Omental fat pad (tissue), 4 donors: Measurements from ENCODE around the gene ERGIC1. TPM values are rescaled to one million over a fixed set of nuclear protein-coding genes. Genes with fewer than 3 reads are reported as not detected.

ENCODE experiments used
- ATAC-seq: fragments of 150-250 bp; one replicate; pipeline ENCODE4 v1.9.1; 2016; ENCODE audit warnings: mild to moderate bottlenecking, moderate library complexity; ENCODE audit not compliant: low FRiP score
- DNase-seq: peaks from one replicate; pipeline ENCODE4 v3.0.0-alpha.2; 2019; ENCODE audit warnings: low spot score
- CTCF ChIP-seq, 3 donors: fragments of 450-650 bp; IDR thresholded peaks; one replicate each; pipeline ENCODE4 v1.5.1; 2016 to 2017; ENCODE audit warnings: antibody characterized with exemption in 3 of 3, mild to moderate bottlenecking in 3 of 3, moderate library complexity in 2 of 3
- total RNA-seq, 4 donors: library from RNA; depleted of rRNA; stranded (reverse); fragments of >200 nt; gene quantifications; one replicate each; pipeline ENCODE4 v1.1.0, GENCODE V29; 2016

Gene ERGIC1
- total RNA-seq, 4 donors from 2014 or later = 98.8 to 227 (median 129) TPM

DNA sequence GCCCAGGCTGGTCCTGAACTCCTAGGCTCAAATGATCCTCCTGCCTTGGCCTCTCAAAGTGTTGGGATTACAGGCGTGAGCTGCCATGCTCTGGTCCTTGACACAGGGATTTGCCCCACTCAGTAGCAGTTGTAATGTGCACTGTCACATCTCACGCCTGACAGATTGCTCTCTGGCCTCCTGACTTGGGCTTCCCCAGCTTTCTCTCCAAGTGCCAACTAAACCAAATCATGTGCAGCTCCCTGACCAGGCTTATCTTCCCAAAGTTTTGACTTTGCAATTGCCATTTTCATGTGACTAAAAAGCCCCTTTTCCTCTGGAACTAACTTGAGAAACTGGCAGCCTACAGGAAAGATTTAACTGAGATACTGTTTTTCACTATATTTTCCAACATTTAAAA lies 135.9 kb downstream of the ERGIC1 start:
- TF ChIP-seq CTCF (IDR thresholded peaks at IDR 0.05) = no peak
- ATAC-seq (no peak), DNase-seq (no peak)

DNA sequence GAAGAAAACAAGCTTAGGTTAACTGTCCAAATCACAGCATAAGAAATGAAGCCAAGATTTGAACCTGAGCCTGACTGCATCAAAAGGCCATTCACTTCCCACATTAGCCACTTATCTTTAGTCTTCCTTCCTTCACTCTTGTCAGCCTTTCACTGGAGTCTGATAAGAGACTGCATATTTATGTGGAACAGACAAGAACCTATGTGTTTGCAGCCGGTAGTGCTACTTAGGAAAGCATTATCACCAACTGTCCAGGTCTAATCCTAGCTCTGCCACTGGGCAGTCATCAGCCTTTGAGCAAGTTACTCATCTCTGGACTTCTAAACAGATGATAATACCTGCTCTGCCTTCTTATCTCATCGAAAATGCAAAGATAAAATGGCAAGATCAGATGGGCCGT lies 137.4 kb downstream of the ERGIC1 start:
- no peak for ATAC-seq

GRCh38 chr5:172972552-172972951 lies 138.5 kb downstream of the ERGIC1 start:
- no peak for DNase-seq
- TF ChIP-seq CTCF (IDR thresholded peaks at IDR 0.05) = no peak

More for the DNA sequence above, 137.4 kb downstream of the ERGIC1 start:
- DNase-seq = no peak
- TF ChIP-seq CTCF (IDR thresholded peaks at IDR 0.05) = no peak

GRCh38 chr5:172973127-172973916 lies 139.3 kb downstream of the ERGIC1 start:
- DNase-seq = no peak
- ATAC-seq = no peak
- no peak for TF ChIP-seq CTCF (IDR thresholded peaks at IDR 0.05)

More at GRCh38 chr5:172972552-172972951, 138.5 kb downstream of the ERGIC1 start:
- ATAC-seq = no peak

DNA sequence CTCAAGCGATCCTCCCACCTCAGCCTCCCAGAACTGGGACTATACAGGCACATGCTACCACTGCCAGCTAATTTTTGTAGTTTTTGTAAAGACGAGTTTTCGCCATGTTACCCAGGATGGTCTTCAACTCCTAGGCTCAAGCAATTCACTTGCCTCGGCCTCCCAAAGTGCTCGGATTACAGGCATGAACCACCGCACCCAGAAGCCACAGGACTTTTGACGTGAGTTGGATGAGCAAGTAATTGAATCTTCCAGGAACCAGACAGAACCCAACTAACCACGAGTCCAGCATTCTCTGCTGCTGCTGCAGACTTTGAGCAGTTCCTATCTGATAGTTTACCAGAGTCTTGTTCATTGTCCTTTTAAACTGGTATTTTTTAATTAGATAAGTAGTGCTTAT lies 139.9 kb downstream of the ERGIC1 start:
- no peak for DNase-seq
- no peak for ATAC-seq
- TF ChIP-seq CTCF (IDR thresholded peaks at IDR 0.05) = no peak

DNA sequence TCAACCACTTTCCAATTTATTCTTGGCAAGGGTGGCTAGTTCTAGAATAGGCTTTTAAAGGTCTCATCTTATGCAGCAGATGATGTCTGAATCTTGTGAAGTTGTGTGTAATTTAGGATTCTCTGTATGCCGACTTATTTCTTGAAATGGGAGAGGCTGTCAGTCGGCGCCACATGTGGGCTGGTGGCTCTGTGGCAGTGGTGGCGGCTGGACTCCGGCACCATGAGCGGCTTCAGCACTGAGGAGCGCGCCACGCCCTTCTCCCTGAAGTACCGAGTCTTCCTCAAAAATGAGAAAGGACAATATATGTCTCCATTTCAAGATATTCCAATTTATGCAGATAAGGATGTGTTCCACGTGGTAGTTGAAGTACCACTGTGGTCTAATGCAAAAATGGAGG lies 141.2 kb downstream of the ERGIC1 start:
- DNase-seq (no peak), ATAC-seq (no peak)
- no peak for TF ChIP-seq CTCF (IDR thresholded peaks at IDR 0.05)

- no peak for TF ChIP-seq CTCF (IDR thresholded peaks at IDR 0.05)
- DNase-seq = no peak
- ATAC-seq = no peak
Measured at GRCh38 chr5:172979778-172980177, 145.7 kb downstream of the ERGIC1 start.
